Measurements from ENCODE around the gene WDR27.
A peak's percentile ranks its signal among the peaks of the same experiment; 100 is the strongest.

WDR27 gene

GRCh38 chr6:169657284-169657610 is 44.6 kb downstream of the WDR27 start:
- DNase-seq (ENCODE audit: low read depth): no peak
- H3K4me3 ChIP-seq (ENCODE audit: low read depth, low read length): no peak overlapping the region
- no peak for TF ChIP-seq CTCF (conservative IDR thresholded peaks at IDR 0.05; ENCODE audit: low read depth, low read length)

DNA sequence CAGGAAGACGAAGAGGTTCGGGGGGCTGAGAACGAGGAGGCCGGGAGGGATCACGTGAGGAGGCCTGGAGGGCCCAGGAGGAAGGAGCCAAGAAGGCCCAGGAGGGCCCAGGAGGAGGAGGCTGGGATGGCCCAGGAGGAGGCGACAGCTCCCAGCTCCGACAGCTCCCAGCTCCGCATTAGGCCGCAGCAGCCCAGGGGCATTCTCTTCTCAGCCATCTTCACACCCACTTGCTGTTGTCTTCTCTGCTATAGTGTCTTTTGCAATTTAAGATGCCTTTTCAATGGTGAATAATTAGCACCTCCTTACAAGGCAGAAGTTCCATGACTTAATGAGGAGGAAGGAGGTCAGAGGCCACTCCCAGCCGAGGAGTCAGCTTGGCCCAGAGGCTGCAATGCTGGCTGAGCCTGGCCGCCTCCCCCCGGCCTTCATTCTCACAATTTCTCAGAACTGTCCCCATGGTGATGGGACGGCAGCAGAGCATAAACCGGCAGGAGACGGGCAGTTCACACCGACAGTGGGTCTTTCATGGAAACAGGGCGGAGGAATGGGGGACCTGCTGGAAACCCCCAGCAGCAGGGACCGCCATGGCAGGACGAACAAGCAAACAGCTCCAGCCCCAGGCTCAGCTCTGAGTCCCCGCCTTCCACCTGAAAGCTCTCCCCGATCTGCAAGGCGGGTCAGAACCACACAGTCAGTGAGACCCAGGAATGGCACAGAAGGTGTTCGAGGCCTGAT is 45.1 kb downstream of the WDR27 start:
- no peak for DNase-seq (ENCODE audit: low read depth)
- H3K4me3 ChIP-seq (ENCODE audit: low read depth, low read length): no peak overlapping the region
- TF ChIP-seq CTCF (conservative IDR thresholded peaks at IDR 0.05; ENCODE audit: low read depth, low read length): no peak

DNA sequence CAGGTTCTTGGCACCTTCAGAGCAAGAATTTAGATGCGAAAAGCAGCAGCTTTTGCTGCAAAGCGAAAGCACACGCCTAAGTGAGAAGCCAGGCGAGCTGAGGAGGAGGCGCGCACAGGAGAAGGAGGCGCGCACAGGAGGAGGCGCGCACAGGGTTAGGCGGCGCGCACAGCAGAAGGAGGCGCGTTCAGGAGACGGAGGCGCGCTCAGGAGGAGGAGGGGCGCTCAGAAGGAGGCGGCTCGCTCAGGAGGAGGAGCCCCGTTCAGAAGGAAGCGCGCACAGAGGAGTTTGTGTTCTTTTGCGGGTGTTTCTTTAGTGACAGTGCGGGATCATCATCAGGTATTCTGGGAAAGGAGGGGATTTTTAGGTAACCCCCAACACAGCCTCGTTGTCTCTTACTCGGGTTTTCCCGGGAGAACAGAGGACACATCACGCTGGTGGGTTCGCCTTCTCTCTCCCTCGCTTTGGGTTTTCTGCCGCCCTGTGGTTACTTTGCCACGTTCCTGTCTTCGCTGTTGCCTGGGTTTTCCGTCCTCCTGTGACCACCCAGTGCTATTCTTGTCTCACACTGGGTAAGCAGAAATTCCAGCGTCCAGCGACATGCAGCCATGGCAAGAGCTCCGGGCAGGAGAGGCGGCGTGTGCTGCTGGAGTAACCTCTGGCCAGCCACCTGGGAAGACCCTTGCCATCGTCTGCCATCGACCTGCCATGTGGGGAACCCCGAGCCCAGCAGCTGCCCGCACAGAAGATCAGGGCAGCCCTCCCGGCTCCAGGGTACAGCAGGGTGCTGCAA is 47.0 kb downstream of the WDR27 start:
- peak; percentile 88 for DNase-seq (ENCODE audit: low read depth)

DNA sequence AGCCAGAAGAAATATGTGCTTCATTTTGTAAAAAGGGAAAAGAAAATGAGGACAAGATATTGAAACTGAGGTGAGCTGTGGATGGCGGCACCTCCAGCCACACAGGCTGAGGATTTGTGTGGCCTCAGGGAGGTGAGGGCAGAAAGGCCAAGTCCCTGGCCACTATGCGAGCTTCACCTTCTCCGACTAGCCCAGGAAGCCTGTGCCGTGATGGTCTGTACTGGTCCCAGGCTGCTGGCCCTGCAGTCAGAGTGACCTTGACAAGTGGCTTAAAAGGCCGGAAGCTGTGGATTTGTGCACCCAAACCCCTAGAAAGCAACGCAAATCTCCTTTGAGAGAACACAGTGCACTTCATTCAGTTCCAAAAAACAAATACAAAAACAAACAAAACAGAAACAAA is 48.1 kb downstream of the WDR27 start:
- no peak for TF ChIP-seq CTCF (conservative IDR thresholded peaks at IDR 0.05; ENCODE audit: low read depth, low read length)
- H3K4me3 ChIP-seq (ENCODE audit: low read depth, low read length): no peak overlapping the region

More for the DNA sequence above, 47.0 kb downstream of the WDR27 start:
- H3K4me3 ChIP-seq (ENCODE audit: low read depth, low read length): peak overlapping the region; percentile 62
- peak; percentile 60 for TF ChIP-seq CTCF (conservative IDR thresholded peaks at IDR 0.05; ENCODE audit: low read depth, low read length)

DNA sequence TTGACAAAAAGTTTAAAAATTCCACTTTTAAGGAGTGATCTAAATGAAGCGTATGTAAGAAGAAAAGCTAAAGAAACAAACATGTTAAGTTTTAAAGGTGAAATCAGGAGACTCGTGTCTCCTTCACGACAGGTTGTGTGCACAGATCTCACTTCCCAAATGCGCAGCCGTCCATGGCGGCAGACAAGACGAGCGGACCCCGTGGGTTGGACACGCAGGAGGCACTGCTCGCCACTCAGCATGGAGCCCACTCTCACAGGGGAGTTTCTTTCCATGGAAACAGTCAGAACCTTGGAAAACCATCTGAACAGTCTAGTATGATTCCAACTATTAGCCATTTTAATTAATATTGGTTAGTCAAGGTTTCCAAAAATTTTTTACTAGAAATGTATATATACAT is 48.9 kb downstream of the WDR27 start:
- no peak for TF ChIP-seq CTCF (conservative IDR thresholded peaks at IDR 0.05; ENCODE audit: low read depth, low read length)
- no peak for DNase-seq (ENCODE audit: low read depth)
- no peak overlapping the region for H3K4me3 ChIP-seq (ENCODE audit: low read depth, low read length)

More for the DNA sequence above, 48.1 kb downstream of the WDR27 start:
- no peak for DNase-seq (ENCODE audit: low read depth)

GRCh38 chr6:169651498-169651897 is 50.3 kb downstream of the WDR27 start:
- no peak for TF ChIP-seq CTCF (conservative IDR thresholded peaks at IDR 0.05; ENCODE audit: low read depth, low read length)
- DNase-seq (ENCODE audit: low read depth): no peak
- no peak overlapping the region for H3K4me3 ChIP-seq (ENCODE audit: low read depth, low read length)

DNA sequence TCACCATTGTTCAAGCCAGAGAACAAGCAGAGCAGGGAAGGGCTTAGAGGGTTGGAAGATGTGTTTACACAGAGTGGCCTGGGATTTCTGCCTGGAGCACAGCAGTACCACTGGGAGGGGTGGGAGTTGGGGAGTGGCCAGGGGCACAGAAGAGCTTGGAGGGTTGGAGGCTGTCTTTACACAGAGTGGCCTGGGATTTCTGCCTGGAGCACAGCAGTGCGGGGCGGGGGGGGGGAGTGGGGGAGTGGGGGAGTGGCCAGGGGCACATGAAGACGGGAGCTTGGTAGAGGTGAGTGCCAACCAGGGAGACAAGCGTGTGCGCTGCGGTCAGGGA is 50.9 kb downstream of the WDR27 start:
- DNase-seq (ENCODE audit: low read depth): no peak
- TF ChIP-seq CTCF (conservative IDR thresholded peaks at IDR 0.05; ENCODE audit: low read depth, low read length): no peak
- H3K4me3 ChIP-seq (ENCODE audit: low read depth, low read length): no peak overlapping the region
